Islet precursor cell (in vitro differentiated cells): ENCODE measurements around the gene DNAH3.
A peak's percentile ranks its signal among the peaks of the same experiment; 100 is the strongest.
"Not testable (repeated sequence)": the region's sequence is repeated elsewhere in the genome, so short reads cannot be mapped to it uniquely, and the experiment has no call there.

Experiments
- DNase-seq: peaks from one replicate; pipeline ENCODE4 v3.0.0-alpha.2; 2018

DNAH3 gene

DNA sequence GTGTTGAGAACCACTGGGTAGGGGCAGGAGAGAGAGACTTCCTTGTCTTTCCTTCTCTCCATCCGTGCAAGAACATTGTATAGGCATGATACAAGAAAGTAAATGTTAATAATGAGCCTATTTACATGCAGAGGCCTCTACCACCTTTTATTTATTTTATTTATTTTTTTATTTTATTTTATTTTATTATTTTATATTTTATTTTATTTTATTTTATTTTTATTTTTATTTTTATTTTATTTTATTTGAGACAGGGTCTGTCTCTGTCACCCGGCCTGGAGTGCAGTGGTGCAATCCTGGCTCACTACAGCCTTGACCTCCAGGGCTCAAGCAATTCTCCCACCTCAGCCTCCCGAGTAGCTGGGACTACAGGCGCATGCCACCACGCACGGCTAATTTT, 87.3 kb downstream of the DNAH3 start:
- DNase-seq = not testable (repeated sequence)

DNA sequence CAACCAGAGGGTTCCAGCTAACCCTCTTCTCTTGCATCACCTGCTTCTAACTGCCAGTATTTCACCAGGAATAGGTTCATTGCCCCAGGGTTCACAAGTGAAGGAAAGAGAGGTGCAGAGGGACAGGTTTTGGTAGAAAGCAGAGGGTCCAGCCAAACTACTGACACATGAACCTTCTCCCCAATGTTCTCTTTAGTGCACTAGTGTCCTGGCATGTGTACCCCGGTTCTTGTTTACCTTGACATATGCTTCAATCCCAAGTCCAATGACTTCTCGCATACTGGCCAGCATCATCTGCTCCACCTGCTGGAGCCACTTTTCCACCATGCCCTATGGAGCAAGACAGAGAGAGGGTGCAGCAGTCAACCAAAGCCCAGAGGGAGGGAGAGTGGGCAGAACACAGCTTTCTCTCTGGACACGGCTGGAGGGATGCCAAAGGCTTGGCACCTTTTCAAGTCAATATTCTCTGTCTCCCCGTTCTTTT, 90.6 kb downstream of the DNAH3 start:
- DNase-seq = no peak

DNA sequence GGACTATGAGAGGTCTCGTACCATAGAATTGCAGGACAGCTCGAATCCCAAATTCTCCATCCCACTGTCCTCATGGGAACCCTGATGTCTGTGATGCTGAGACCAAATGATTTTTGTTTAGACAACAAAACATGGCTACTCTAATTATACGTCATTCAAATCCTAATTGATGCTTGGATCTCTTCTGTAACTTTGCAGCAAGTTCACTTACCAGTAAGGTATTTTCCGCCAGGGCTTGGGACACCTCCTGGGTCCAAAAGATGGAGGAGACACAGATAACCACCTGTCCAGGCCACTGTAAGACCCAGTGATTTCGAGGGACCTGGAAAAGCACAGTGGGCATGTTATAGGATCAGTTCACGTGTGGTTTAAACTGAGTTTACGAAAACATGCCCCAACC, 92.8 kb downstream of the DNAH3 start:
- DNase-seq = no peak

DNA sequence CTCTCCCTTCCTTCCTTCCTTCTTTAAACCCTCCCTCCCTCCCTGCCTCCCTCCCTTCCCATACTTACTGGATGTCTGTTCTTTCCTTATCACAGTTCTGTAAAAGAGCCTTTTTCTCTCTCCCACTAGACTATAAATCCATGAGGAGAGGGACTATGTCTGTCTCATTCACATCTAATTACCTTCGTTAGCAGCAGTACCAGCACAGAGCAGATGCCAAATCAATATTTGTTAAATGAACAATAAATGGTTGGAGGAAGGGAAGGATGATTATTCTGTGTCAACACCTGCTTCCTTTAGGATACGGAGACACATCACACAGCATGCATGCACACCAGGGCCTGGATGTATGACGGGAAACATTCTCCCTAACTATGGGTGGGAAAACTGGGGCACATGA, 94.2 kb downstream of the DNAH3 start:
- DNase-seq = no peak

DNA sequence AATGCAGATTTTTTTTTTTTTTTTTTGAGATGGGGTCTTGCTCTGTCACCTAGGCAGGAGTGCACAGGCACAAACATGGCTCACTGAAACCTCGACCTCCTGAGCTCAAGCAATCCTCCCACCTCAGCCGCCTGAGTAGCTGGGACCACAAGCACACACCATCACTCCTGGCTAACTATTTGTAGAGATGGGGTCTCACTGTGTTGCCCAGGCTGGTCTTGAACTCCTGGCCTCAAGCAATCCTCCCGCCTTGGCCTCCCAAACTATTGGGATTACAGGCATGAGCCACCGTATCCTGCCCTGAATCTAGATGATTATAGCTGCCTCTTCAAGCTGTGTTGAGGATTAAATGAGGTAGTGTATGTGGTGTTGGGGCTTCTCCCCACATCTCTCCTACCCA, 94.9 kb downstream of the DNAH3 start:
- DNase-seq = not testable (repeated sequence)

DNA sequence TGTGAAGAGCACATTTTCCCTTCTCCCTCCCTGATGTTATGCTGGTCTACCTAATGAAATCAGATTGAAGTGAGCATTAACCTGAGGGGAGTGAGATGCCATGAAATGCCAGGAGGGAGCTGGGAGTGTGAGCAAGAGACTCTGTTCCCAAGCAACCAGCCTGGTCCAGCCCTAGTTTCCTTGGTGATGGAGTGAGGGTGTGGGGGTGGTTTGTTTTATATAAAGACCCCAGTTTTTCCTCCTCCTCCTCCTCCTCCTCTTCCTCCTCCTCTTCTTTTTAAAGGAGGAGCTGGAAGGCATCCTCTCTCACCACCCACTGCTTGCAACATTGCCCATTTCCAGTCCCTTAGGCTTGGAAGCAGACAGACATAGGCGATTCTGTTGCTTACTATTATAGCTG, 97.1 kb downstream of the DNAH3 start:
- DNase-seq = no peak

DNA sequence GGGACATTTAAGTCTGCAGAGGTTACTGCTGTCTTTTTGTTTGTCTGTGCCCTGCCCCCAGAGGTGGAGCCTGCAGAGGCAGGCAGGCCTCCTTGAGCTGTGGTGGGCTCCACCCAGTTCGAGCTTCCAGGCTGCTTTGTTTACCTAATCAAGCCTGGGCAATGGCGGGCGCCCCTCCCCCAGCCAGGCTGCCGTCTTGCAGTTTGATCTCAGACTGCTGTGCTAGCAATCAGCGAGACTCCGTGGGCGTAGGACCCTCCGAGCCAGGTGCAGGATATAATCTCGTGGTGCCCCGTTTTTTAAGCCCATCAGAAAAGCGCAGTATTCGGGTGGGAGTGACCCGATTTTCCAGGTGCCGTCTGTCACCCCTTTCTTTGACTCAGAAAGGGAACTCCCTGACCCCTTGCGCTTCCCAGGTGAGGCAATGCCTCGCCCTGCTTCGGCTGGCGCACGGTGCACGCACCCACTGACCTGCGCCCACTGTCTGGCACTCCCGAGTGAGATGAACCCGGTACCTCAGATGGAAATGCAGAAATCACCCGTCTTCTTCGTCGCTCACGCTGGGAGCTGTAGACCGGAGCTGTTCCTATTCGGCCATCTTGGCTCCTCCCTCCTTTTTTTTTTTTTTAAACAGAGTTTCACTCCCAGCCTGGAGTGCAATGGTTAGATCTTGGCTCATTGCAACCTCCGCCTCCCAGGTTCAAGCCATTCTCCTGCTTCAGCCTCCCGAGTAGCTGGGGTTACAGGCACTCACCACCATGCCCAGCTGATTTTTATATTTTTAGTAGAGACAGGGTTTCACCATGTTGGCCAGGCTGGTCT, 102.3 kb downstream of the DNAH3 start:
- DNase-seq = not testable (repeated sequence)

DNA sequence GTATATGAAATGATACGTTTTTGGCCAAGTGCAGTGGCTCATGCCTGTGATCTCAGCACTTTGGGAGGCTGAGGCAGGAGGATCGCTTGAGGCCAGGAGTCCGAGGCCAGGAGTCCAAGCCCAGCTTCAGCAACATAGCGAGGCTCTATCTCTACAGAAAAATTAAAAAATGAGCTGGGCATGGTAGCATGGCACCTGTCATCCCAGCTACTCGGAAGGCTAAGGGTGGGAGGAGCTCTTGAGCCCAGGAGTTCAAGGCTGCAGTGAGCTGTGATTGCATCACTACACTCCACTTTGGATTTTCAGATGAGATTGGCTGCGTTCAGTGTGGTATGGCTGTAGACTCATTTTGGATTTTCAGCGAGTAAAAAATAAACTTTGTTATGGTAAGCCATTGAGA, 112.4 kb downstream of the DNAH3 start:
- DNase-seq = no peak

DNA sequence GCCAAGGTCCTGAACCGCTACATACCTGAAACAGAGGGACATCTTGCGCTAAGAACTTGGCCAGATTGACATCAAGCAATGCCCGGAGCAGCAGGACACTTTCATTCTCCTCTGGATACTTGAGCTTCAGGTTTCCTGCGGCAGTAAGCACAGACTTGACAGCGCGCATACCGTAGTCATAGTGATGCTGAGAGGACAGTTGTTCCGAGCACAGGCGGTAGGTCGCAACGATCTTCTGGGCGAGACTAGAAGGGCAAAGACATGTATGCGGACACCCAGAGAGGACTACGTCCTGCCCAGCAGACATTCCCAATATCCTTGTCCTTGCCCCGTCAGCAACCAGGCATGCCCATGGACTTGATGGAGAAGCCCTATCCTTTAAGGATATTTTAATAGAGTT, 112.9 kb downstream of the DNAH3 start:
- DNase-seq = no peak

DNA sequence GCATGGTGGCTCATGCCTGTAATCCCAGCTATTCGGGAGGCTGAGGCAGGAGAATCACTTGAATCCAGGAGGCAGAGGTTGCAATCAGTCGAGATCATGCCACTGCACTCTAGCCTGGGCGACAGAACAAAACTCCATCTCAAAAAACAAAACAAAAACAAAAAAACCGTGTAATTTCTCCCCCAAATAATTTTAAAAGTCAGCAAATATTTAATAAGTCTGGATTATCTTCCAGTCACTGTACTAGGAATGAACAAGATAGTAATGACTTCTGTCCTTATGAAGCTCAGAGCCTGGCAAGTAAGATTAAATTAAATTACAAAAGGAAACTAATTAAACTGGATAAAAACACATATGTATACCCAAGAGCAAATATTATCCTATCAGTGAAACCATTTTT, 113.5 kb downstream of the DNAH3 start:
- DNase-seq = no peak

DNA sequence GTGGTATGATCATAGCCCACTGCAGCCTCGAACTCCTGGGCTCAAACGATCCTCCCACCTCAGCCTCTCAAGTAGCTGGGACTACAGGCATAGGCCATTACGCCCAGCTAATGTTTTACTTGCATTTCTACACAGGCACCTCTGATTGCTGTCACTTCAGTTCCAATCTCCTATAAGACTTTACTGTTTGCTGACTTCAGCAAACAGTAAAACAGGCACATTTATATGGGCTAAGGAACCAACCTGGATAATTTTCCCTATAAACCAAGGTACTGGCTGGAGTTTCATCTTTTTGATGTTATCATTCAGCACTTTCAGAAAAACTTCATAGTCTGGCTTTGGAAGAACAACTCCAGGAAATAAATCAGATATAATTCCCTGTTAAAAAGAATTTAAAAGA, 114.2 kb downstream of the DNAH3 start:
- DNase-seq = no peak

DNA sequence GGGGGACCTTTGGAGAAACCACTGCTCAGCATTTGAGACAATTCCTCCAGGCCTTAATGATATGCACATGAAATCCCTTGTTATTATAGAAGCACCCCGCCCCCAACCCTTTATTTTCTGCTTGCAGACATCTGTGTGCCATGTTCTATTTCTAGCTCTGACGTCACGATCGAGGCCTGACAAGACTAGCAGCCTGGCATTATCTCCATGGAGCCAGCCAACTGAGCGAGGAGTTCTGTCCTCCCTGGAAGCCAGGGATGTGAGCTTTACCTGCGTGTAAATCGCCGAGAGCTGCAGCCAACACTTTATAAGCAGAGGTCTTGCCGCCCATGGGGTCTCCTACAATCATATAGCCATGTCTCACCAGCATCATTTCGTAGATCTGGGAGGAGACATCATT, 116.9 kb downstream of the DNAH3 start:
- DNase-seq = peak; percentile 31

DNA sequence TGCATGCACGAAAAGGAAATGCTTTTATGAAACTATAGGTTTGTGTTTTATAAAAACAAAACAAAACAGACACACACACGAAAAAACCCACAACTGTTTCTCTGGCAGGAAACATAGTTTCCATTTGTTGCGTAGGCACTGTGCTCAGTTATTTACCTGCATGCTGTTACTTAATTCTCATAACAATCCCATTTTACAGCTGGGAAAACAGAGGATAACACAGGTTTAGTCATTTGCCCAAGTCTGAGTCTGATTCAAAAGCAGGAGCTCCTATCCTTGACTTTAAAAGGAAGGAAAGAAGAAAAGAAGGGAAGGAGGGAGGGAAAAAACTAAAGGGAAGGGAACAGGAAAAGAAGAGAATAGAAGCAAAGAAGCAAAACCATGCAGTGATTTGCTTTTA, 117.4 kb downstream of the DNAH3 start:
- peak; percentile 1 for DNase-seq

DNA sequence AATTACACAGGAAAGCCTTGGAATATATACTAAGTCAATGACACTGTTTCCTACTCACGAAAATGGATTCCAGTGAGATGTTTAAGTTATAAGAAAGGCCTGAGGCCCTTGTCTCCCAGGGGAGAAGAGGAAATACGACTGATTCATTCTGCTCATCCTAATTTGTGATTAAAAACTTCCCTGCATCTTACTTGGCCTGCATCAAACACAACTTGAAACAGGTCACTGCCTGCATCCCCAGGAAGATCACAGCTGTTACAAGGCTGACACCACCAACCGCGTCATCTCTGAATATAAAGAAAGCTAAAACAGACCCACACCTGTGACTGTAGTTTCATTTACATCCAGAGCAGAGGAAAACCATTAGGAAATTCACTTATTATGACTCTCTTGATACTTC, 121.9 kb downstream of the DNAH3 start:
- no peak for DNase-seq

DNA sequence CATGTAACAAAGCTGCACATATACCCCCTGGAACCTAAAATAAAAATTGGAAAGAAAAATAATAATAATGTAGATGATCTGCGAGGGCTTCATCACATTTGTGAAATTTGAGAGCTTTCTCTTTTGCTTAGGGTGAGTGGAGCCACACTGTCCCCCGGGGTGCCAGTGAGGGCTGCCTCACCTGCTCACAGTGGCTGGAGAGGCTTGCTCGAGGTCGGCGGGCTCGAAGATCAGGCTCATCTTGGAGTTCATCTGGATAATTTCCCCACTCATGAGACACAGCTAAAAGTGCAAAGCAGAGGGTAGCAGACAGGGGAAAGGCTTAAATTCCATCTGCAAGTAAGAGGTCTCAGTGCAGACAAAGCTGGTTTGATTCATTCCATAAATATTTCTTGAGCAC, 123.8 kb downstream of the DNAH3 start:
- DNase-seq = no peak

DNA sequence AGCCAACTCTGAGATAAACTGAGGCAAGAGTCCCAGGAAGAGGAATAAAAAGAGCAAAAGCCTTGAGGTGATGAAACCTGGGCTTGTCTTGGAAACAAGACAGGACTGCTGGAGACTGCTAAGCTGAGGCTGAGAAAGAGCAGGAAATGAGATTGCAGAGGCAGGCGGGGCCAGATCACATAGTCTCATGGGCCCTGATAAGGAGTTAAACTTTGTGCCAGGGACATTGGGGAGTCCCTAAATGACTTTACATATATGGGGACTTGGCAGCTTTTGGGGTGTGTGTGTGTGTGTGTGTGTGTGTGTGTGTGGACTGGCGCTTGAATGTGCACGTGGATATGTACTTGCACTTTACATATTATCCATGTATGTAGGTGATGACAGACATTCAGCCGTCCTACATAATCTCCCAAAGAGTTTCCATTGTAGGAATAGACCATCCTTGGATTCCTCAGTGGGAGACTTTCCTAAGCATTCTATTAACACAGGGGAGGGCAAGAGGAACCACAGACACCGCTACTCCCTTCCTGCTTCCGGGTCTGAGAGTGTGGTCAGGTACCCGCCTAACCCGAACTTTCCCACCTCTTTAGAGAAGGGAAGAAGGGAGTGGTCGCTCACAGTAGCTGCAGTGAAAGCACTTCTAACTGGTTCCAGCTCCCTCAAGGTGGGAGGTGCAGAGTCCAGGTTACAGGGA, 127.0 kb downstream of the DNAH3 start:
- DNase-seq = no peak

DNA sequence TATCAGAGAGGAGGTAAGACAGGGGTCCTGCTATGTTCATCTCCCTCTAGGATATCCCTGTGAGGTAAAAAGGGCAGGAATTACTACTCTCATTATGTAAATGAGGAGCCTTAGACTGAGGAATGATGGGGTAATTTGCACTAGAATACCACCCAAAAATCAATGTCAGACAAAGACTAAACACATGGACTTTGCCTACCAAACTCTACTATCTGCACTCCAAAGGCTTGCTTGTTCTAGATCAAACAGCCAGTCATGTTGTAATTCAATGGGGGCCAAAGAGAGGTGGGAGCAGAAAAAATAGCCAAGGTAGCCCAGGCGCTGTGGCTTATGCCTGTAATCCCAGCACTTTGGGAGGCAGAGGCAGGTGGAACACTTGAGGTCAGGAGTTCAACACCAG, 129.3 kb downstream of the DNAH3 start:
- no peak for DNase-seq

DNA sequence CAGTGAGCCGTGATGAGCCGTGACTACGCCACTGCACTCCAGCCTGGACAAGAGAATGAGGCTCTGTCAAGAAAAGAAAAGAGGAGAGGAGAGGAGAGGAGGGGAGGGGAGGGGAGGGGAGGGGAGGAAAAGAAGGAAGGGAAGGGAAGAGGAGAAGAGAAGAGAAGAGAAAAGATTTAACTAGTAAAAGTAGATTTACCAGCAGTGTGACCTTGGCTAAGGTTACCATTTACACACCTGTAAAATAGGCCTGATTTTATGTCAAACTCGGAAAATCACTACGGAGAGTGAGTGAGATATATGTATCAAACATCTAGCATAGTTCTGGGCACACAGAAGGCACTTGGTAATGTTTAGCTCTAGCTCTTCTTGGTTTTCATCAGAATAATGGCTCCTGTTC, 140.8 kb downstream of the DNAH3 start:
- DNase-seq = no peak

DNA sequence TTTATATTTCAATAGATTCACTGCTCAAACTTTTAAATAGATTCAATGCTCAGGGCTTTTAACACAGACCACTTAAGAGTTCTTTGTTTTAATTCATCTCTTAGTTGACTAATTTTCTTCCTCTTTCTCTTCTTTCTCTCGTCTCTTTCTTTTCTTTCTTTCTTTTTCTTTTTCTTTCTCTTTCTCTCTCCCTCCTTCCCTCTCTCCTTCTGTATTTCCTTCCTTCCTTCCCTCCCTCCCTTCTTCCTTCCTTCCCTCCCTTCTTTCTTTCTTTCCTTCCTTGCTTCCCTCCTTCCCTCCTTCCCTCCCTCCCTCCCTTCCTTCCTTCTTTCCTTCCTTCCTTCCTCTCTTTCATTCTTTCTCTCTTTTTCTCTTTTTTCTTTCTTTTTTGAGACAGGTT, 145.6 kb downstream of the DNAH3 start:
- DNase-seq = no peak

DNA sequence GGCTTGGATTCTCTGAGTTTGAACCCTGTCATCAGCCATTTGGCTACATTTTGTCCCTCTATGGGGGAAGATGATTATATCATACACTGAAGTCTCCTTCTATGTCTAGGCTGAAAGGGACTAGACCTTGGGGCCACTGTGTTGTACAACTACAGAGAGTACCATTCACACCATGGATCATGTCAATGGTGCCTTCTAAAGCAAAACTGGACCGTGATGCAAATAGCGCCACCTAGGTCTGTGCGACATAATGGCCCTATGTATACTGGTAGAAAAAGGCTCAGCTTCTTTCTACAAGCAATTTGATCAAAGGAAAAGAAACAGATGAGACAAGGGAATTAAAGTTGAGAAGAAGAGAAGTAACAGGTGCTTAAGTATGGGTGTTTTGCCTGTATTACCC, 149.4 kb downstream of the DNAH3 start:
- DNase-seq = no peak

DNA sequence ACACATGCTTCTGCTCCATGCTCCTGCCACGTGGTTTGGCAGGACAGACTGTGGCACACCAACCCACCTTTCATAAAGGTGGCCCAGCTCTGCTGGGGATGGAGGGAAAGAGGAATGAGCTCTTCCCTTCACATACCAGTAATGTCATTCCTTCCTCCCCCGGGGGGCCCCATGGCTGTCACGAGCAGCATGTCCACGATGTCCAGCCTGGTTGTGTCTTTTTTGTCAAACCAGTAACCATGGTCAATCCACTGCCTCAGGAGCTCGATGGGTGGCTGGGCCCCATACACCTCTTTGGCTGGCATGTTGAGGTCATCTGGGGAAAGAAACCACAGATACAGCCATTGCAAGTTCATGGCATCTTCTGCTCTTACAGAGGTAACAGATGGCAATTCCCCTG, 153.5 kb downstream of the DNAH3 start:
- no peak for DNase-seq

DNA sequence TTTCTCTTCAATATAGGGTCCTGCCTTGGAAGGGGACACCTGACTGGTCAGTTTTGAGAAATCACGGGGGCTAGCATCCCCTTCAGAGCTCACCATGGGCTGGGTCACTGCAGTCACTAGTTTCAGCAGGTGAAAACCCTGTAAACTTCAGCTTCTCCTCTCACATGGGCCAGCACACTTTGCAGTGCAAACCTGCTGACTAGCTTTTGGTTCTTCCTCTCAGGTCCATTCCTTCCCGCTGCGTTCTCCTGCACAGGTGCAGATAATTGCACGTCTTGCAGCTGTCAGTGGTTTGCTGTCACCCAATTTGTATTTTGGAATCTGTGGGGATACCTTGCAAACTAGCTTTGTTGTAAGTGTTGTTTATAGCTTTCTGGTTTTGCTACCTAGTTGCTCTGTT, 154.9 kb downstream of the DNAH3 start:
- DNase-seq = no peak

DNA sequence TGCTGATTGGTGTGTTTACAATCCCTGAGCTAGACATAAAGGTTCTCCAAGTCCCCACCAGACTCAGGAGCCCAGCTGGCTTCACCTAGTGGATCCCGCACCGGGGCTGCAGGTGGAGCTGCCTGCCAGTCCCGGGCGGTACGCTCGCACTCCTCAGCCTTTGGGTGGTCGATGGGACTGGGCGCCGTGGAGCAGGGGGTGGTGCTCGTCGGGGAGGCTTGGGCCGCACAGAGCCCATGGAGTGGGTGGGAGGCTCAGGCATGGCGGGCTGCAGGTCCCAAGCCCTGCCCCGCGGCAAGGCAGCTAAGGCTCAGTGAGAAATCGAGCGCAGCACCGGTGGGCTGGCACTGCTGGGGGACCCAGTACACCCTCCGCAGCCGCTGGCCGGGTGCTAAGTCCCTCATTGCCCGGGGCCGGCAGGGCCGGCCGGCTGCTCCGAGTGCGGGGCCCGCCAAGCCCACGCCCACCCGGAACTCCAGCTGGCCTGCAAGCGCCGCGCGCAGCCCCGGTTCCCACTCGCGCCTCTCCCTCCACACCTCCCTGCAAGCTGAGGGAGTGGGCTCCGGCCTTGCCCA, 161.1 kb downstream of the DNAH3 start:
- not testable (repeated sequence) for DNase-seq

DNA sequence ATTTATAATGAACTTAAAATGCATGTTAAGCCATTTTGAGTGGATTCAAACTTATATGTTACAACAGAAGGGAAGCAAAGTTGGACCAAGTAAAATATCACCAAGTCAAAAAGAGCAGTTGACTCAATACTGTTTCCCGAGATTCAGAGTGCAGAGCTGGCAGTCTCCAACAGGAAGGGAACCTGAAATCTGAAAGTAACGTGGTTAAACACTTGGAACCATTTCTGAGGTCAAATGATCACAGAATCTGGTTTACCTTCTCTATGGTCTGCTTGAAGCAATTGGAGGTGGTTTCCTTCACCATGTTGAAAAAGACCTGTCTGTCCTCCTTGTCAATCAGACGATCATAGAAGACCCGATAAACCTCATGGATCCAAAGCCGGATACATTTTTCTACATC, 163.6 kb downstream of the DNAH3 start:
- DNase-seq = no peak
